Measurements from ENCODE around the gene KRT38.

GRCh38 chr17:41416479-41416878 lies 24.3 kb downstream of the KRT38 start:
- TF ChIP-seq YY1 (IDR thresholded peaks at IDR 0.05; ENCODE audit: low read depth): no peak
- TF ChIP-seq CTCF (IDR thresholded peaks at IDR 0.05): no peak
- TF ChIP-seq RAD21 (IDR thresholded peaks at IDR 0.05; ENCODE audit: low read length): no peak
- no peak for TF ChIP-seq REST (IDR thresholded peaks at IDR 0.05; ENCODE audit: low read depth, low read length)
- TF ChIP-seq EP300 (IDR thresholded peaks at IDR 0.05; ENCODE audit: borderline replicate concordance in 1 of 2, low read depth in 1 of 2, low read length in 1 of 2): no peak
- no peak for TF ChIP-seq FOSL2 (IDR thresholded peaks at IDR 0.05; ENCODE audit: borderline replicate concordance, low read depth)
- no peak for TF ChIP-seq TAF1 (IDR thresholded peaks at IDR 0.05; ENCODE audit: borderline replicate concordance, low read depth, low read length)
- TF ChIP-seq RFX5 (IDR thresholded peaks at IDR 0.05; ENCODE audit: low read length): no peak
